Activated T-cell treated with anti-CD3 and anti-CD28 coated beads, Interleukin-2, amount 50 U/mL, for 1 hour (primary cell): Measurements from ENCODE around the gene SMIM10L2A.
"Not testable (repeated sequence)": the region's sequence is repeated elsewhere in the genome, so short reads cannot be mapped to it uniquely, and the experiment has no call there.

ENCODE experiments used
- DNase-seq: peaks from one replicate; pipeline ENCODE4 v3.0.0-alpha.2; 2020

SMIM10L2A gene

GRCh38 chrX:135423173-135423864 is 1.6 kb downstream of the SMIM10L2A start:
- DNase-seq: not testable (repeated sequence)

- no peak for DNase-seq
Measured at GRCh38 chrX:135424469-135424868, 2.7 kb downstream of the SMIM10L2A start.

GRCh38 chrX:135425026-135425965 is 3.6 kb downstream of the SMIM10L2A start:
- DNase-seq: no peak

- no peak for DNase-seq
Measured at GRCh38 chrX:135429429-135429828, 7.7 kb downstream of the SMIM10L2A start.

- no peak for DNase-seq
Measured at GRCh38 chrX:135431886-135432285, 10.1 kb downstream of the SMIM10L2A start.

GRCh38 chrX:135432453-135432852 is 10.7 kb downstream of the SMIM10L2A start:
- DNase-seq: no peak

- DNase-seq: no peak
Measured at GRCh38 chrX:135432881-135433521, 11.3 kb downstream of the SMIM10L2A start.

GRCh38 chrX:135433531-135434257 is 11.9 kb downstream of the SMIM10L2A start:
- DNase-seq: no peak

- no peak for DNase-seq
Measured at GRCh38 chrX:135434258-135435138, 12.8 kb downstream of the SMIM10L2A start.

- DNase-seq: no peak
Measured at GRCh38 chrX:135435139-135435922, 13.6 kb downstream of the SMIM10L2A start.

GRCh38 chrX:135435933-135436332 is 14.2 kb downstream of the SMIM10L2A start:
- no peak for DNase-seq

GRCh38 chrX:135436456-135436855 is 14.7 kb downstream of the SMIM10L2A start:
- DNase-seq: no peak

- no peak for DNase-seq
Measured at GRCh38 chrX:135436966-135437866, 15.5 kb downstream of the SMIM10L2A start.

GRCh38 chrX:135437867-135438733 is 16.4 kb downstream of the SMIM10L2A start:
- no peak for DNase-seq

- DNase-seq: no peak
Measured at GRCh38 chrX:135438734-135439043, 16.9 kb downstream of the SMIM10L2A start.

- DNase-seq: no peak
Measured at GRCh38 chrX:135449637-135450550, 28.1 kb downstream of the SMIM10L2A start.

GRCh38 chrX:135453381-135453780 is 31.6 kb downstream of the SMIM10L2A start:
- DNase-seq: no peak

GRCh38 chrX:135454816-135455215 is 33.1 kb downstream of the SMIM10L2A start:
- DNase-seq: no peak
